ENCODE measurements around the gene TRPC5OS. TPM values are rescaled to one million over a fixed set of nuclear protein-coding genes. Genes with fewer than 3 reads are reported as not detected.

The TRPC5OS gene
- total RNA-seq, 4 donors from 2014 or later: not detected

GRCh38 chrX:111928456-111928855, 52.5 kb downstream of the TRPC5OS start:
- Histone ChIP-seq H3K27ac (no peak overlapping the region), H3K4me3 (no peak overlapping the region), H3K4me1 (no peaks in the 10 kb centered on the region), H3K9me3 (no peaks in the 10 kb centered on the region), H3K36me3 (no peaks in the 10 kb centered on the region), H3K27me3 (no peaks in the 10 kb centered on the region)
- intact Hi-C loops (cut with DNase I; ENCODE audit: low total_unique reads) (no loop called here), in situ Hi-C loops (cut with MboI; ENCODE audit: low pct_ligation_motif_present in 1 of 4, low pct_unique_long_range_greater_than_20kb in 1 of 4, low sequenced_read_pairs in 3 of 4) (no loop called here)
- no peak for TF ChIP-seq EP300 (IDR thresholded peaks at IDR 0.05; ENCODE audit: low read depth)
- WGBS, 2 donors (ENCODE audit: low coverage in 1 of 2): 68 to 80% methylated on average over 1 to 4 of the region's 4 CpGs
- no peak for DNase-seq

Other genes starting within 250 kb of the TRPC5OS start
- 100 to 1,000 TPM in 1 of 4 donors, 10 to 100 TPM in 3; 64.7 to 130 (median 74.1) TPM for gene ALG13, start 195.0 kb upstream of the TRPC5OS start, total RNA-seq
- not detected for gene TRPC5, start 206.6 kb downstream of the TRPC5OS start, total RNA-seq
- gene RTL4, start 206.8 kb downstream of the TRPC5OS start, total RNA-seq: not detected

Measured in transverse colon (tissue), 4 donors.